Activated CD4-positive, alpha-beta T cell treated with anti-CD3 and anti-CD28 coated beads, Interleukin-2, amount 50 U/mL, for 24 hours (primary cell): ENCODE data around the gene FADS2.
A peak's percentile ranks its signal among the peaks of the same experiment; 100 is the strongest.

Experiments
- DNase-seq, 2 donors: peaks; one replicate each; pipeline ENCODE4 v3.0.0-alpha.2; 2020; ENCODE audit warnings: low read depth in 1 of 2, low spot score in 1 of 2

Gene FADS2

DNA sequence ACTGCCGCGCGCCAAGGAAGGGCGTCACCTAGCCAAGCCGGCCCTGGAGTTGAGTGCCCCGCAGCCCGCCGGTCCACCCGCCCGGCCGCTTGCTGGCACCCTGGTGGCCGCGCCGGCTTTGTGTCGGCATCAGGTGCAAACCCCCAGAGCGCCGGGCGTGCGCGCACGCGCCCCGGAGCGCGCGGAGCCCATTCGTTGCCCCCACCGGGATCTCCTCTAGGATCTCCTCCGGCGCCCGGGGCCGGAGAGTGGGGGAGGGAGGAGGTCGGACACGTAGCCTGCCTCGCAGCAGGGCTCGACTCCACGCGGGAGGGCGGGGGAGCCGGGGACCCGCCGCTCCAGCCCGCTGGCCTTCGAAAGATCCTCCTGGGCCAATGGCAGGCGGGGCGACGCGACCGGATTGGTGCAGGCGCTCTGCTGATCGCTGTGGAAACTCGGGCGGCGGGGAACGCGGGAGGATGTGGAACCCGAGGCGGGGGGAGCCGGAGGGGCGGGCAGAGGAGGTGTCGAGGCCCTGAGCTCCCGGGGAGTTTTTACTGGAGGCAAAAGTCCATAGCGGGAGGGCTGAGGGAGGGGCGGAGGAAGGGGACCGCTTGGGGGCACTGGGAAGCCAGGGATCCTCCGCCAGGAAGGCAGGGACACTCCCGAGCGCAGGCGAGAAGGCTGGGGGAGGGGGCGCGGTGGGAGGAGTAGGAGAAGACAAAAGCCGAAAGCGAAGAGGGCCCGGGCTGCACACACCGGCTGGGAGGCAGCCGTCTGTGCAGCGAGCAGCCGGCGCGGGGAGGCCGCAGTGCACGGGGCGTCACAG lies at the start of gene FADS2:
TSS of gene FADS2 (plus strand) at position 730 of the 808 bp plus-strand sequence. CDS start 91 bp downstream, outside the sequence.
- DNase-seq, result peak in 1 of 2 donors; percentile 46

DNA sequence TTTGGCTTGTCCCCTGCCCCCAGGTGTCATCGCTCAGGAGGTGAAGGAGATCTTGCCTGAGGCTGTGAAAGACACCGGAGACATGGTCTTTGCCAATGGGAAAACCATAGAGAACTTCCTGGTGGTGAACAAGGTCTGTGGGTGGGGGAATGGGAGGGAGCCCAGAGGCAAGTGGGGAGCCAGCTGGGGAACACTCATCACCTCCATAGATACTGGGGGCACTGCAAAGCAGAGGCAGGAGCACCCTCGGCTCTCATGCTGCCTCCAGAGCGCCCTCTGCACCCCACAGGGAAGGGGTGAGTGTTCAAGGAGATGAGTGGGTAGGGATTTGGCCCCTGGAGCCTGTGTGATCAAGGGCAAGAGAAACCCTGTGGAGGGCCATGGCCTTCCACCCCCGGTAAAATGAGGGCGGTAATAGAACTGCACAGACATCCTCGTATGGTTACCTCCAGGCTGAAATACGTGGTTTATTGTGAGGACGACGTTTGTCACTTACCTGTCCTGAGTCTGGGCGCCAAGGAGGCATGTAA lies 49.7 kb upstream of the FADS2 start:
- no peak for DNase-seq

DNA sequence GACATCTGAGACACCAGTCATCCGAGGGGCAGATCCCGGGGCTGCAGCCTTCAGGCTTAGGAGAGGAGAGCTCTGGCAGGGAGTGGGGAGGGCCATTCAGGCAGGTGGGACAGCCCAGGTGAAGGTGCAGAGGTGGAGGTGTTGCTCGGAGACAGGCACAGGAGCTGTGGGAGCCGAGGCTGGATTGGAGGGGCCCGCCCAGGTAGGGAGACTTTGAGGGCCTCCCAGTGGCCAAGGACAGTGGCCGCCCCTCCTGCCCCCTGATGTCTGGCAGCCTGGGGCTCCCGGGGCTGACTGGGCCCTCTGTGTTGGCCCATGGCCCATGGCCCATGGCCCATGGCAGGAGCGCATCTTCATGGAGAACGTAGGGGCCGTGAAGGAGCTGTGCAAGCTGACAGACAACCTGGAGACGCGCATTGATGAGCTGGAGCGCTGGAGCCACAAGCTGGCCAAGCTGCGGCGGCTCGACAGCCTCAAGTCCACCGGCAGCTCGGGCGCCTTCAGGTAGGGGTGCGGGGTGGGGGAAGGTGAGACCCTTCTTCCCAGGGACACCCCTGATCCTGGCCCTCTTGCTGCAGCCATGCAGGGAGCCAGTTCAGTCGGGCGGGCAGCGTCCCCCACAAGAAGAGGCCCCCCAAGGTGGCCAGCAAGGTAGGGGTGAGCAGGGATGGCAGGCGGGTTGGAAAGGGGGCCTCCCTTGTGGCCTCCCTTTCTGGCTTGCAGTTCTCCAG lies 49.0 kb upstream of the FADS2 start:
- no peak for DNase-seq

DNA sequence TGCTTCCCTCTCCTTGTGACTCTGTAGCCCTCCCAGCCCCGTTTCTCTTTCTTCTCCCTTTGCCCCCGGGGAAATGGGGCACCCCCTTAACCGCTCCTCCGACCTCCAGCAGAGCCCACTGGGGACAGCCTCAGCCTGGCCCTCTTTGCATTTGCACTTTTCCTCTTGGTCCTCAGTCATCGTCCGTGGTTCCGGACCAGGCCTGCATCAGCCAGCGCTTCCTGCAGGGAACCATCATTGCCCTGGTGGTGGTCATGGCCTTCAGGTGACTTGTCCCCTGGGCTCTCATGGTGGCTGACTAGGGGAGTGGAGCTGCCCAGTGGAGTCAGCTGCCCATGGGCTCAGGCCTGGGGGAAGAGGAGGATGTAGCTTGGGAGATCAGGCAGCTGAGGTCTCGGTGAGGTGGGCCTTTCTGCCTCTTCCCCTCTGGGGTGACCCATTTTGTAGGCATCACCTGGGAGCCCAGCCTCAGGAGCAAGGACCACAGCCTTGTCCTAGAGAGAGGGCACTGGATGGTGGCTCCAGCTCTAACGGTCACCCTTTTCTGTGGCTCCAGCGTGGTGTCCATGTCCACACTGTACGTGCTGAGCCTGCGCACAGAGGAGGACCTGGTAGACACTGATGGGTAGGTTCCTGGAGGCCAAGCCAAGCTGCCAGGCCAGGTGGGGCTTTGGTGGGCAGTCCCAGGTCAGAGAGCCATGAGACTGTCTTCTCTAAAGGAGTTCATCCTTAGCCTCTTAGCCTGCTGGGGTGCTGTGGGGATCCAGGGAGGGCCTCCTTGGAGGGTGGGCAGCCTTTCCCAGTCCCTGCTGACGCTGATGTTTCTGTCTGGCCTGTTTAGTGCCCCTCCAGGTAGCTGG lies 48.2 kb upstream of the FADS2 start:
- DNase-seq, result no peak

DNA sequence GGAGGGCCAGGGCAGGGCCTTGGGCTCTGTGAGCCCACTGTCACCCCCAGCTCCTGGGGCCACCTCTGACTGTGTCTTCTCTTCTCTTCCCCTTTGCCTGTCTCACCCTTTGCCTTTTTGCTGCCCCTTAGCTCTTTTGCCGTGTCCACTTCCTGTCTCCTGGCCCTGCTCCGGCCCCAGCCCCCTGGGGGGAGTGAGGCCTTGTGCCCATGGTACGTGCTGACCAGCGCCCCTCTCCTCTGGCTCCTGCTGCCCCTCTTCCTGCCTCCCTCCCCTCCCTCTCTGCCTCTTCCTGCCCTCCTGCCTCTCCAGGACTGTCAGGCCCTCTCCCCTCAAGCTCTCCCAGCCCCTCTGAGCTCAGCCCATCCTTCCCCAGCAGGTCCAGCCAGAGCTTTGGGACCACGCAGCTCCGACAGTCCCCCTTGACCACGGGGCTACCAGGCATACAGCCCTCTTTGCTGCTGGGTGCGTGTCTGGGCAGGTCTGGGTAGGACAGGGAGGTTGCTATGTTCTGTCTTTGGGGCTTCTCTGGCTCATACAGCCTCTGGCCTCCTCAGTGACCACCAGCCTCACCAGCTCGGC lies 47.4 kb upstream of the FADS2 start:
- no peak for DNase-seq

DNA sequence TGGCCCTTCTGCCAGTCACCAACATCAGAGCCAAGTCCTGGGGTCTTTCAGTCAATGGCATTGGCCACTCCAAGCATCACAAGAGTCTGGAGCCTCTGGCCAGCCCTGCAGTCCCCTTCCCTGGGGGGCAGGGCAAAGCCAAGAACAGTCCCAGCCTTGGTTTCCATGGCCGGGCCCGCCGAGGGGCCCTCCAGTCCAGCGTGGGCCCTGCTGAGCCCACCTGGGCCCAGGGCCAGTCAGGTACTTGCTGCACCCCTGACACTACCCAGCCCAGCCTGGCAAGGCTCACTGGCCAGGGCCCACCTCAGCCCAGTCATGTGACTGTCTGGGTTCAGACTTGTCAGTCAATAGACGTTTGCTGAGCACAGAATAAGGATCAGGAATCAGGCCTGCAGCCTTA lies 46.5 kb upstream of the FADS2 start:
- no peak for DNase-seq

DNA sequence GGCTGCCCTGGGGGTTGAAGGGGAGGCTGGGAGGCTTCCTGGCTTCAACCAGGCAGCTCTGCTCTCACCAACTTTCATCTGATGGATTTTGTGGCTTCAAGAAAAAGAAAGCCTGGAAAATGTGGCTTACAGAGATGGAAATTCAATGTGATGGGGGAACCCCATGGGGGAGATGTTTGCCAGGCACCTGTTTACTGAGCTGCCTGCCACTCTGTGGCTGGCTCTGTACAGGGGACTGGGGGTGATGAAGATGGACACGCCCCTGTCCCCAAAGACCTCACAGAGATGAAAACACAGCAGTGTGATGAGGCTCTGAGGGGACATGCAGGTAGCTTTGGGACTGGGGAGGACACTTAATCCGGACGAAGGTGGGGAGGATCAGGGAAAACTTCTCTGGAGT lies 45.8 kb upstream of the FADS2 start:
- no peak for DNase-seq

DNA sequence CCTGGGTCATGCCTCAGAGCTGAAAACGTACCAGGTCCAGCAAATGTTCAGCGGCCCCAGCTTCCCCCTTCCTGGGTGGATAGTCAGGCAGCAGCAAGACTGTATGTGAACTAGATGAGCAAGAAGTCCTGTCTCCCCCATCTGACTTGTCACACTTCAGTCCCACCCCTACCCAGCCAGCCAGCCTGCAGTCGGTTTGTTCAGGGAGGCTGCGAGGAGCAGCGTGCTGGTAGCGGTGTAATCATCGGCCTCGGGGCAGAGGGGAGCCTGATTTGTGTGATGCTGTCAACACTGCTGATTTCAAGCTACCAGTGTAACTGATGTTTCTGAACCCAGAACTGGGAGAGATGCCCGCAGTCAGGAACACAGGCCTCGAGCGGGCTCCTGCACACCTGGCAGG lies 45.3 kb upstream of the FADS2 start:
- DNase-seq, result no peak

DNA sequence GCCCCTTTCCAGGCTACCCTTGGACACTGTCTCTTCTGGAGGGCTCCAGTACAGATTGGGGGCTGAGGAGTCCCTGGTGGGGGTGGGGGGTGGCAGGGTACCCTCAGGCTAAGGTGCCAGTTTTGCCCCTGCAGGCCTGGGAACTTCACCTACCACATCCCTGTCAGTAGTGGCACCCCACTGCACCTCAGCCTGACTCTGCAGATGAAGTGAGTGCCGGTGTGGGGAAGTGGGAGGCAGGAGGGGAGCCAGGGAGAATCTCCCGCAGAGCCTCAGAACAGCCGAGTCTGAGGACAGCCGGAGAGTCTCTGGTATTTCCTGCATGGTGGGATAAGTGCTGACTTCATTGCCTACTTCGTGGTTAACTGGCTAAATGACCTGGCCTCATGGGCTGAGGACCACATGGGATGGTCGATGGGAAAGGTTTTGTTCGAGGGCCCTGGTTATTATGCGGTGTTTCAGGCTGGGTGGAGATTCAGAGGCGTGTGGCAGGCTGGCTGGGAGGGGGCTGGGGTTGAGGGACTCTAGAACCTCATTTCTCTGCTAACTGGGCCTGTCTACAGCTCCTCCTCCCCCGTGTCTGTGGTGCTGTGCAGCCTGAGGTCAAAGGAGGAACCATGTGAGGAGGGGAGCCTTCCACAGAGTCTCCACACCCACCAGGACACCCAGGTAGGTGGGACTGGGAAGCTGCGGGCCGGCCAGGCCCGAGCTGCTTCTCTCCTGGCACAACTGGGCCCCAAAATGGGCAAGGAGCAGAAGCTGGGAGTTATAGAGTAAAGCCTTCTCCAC lies 44.2 kb upstream of the FADS2 start:
- DNase-seq, result no peak

DNA sequence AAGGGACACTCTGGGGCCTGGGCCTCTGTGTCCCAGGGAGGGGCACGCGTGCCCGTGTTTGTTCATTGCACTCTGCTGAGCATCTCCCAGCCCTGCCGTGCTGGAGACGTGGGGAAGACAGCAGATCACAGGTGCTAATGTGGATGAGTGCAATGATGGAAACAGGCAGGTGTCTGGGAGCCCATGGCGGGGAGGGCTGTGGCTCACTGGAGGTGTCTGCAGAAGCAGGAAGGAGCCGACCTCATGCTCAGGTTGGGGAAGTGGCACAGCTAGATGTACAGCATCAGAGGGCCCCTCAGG lies 43.6 kb upstream of the FADS2 start:
- DNase-seq, result no peak

DNA sequence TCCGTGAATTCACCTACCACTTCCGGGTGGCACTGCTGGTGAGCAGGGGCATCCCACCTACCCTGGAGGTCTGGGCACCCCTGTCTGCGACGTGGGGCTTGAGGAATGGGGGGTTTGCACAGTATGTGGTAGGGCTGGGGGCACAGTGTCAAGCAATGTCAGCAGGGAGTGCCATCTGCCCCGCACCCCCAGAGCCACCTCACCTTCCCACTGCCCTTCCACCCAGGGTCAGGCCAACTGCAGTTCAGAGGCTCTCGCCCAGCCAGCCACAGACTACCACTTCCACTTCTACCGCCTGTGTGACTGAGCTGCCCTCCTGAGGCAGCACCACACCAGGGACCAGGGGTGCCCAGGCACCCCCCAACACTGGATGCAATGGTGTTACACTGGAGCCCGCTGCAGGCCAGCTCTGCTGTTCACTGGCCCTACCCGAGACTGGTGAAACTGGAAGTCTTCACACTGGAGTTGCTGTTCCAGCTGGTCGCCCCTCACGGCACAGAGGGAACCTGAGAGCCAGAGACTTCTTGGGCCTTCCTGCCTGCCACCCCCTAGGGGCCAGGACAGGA lies 42.2 kb upstream of the FADS2 start:
- DNase-seq, result no peak

DNA sequence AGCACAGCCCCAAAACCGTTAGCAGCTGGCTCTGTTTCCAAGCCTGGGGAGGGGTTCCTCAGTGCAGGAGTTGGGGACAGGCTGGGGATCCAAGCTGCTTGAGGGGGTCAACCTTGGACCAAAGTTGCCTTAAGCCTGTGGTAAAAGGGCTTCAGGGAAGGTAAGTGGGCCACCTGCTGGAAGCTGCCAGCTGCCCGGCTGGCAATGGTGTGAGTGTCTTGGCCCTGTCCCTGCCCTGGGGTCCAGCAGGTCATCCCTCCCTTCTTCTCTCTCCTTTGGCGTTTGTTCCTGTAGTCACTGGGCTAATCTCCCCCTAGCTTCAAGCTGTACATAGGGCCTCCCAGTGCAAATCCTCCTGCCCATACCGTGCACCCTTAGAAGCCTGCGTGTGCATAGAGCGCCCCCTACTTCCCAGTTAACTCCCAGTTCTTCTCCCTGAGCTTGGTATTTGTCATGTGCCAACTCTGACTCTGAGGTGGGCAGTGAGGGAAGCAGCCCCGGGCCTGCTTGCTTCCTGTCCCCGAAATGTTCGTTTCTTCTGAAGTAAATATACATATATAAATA lies 40.1 kb upstream of the FADS2 start:
- DNase-seq, result no peak

DNA sequence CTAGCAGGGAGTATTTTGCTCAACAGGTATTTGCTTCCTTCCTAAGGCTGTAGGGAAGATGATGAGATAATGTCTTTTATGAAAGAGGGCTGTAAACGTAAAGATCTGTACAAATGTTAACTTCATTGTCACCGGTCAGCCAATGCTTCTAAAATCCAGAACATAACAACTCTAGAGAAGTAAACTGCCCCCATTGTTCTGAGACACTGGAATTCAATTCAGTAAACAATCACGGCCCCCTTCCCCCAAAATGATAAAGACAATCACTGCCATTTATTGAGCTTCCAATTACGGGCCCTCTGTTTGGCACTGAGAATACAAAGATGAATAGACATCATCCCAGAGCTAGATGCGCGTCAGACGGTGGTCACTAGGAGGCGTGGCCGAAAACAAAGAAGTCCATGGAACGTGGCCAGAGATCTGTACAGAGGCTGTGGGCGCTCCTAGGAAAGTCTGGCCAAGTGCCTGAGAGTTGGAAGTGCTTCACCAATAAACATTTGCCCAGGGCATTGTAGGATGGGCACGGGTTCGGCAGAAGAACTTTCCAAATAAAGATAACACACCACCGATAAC lies 36.3 kb upstream of the FADS2 start:
- no peak for DNase-seq

DNA sequence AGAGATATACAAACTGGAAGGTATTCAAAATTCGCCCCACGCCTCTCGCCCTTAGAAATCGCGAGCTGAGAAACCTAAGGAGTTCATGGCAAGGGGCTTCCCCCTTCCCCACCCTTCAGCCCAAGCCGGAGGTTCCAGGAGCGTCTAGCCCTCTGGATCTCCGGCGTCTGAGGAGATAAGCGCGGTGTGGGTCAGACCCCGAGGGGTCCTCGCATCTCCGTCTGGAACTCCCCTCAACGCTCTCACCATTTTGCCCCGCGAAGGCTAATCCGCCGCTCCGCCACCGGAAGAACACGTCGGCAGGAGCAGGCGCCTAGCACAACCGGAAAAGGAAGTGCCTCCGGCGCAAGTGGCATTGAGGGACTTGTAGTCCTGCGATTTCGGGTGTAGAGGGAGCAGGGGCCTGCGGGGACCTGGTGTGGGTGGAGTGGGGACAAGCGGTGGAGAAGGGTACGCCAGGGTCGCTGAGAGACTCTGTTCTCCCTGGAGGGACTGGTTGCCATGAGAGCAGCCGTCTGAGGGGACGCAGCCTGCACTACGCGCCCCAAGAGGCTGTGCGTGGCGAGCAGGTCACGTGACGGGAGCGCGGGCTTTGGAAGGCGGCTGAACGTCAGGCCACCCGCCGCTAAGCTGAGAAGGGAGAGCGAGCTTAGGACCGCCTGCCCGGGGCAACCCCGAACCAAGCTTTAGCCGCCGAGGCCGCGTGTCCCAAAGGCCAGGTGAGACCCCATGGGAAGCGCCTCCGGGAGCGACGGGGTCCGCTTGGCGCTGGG lies 35.6 kb upstream of the FADS2 start, which contains the start of the genes FEN1 and TMEM258:
TSS of gene FEN1 (plus strand) at position 602 of the 773 bp plus-strand sequence. CDS start 2,451 bp downstream, outside the sequence.
TSS of gene TMEM258 (minus strand) at position 290 of the 773 bp plus-strand sequence. CDS start at position 249, 41 bp downstream.
- DNase-seq, result peak; percentile 77 to 82

DNA sequence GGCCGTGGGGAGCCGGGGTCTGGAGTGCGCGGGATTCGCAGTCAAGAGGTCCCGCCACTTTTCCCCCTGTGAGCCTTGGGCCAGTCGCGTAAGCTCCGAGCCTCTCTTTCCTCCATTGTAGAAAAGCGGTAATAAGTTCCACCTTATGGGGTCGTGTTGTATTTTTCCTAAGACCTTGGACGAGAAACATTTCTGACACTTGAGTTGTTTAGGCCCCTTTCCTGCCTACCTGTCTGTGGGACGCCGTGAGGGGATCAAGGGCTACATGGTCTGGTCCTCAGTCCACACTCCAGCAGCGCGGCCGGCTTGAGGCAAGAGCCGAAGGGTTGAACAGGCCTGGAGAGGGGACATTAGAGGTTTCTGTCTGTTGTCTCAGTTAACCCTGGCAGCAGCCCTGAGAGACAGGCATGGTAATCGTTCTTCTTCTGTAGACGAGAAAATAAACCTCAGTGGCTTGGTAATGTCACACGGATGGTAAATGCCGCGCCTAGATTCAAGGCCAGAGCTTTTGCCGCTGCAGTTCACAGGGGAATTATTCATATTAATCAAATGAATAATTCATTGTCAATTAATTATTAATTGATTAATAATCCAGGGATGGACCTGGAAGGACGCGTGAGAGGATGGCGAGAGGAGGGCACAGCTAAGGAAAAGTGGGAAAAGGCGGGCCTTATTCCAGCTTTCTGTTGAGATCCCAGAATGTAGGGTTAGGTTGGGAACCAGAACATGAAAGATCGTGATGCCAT lies 34.8 kb upstream of the FADS2 start:
- DNase-seq, result no peak

DNA sequence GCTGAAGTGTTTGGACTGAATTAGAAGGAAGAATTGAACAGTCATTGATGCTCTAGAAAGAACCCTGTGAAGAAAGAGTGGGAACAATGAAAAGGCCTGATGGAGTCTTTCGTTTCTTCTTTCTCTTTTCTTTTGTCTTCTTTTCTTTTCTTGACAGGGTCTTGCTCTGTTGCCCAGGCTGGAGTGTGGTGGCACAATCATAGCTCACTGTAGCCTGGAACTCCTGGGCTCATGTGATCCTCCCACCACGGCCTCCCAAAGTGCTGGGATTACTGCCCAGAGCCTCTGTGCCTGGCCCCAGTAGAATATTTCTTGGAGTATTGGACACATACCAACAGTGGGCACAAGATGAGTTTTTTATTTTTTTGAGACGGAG lies 34.3 kb upstream of the FADS2 start:
- DNase-seq, result no peak

DNA sequence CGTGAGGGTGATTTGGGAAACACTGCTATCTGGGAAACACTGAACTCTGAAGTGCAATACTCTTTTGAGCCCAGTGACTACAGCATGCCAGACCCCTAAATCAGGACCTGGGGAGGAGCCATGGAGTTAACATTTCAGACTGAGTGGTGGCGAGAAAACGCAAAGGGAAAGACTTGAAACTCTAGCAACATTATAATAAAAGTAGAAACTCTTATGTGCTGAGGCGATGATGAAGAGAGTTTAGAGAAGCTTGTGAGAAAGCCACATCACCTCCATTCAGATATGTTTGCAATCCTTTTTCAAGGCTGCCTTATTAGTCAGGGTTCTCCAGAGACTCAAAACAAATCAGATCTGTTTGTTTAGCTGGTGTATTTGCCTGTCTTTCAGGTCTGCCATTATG lies 33.5 kb upstream of the FADS2 start:
- DNase-seq, result no peak

DNA sequence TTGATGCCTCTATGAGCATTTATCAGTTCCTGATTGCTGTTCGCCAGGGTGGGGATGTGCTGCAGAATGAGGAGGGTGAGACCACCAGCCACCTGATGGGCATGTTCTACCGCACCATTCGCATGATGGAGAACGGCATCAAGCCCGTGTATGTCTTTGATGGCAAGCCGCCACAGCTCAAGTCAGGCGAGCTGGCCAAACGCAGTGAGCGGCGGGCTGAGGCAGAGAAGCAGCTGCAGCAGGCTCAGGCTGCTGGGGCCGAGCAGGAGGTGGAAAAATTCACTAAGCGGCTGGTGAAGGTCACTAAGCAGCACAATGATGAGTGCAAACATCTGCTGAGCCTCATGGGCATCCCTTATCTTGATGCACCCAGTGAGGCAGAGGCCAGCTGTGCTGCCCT lies 32.6 kb upstream of the FADS2 start:
- no peak for DNase-seq
